CD4-positive, alpha-beta T cell (primary cell): Measurements from ENCODE around the gene EFCAB14. TPM values are rescaled to one million over a fixed set of nuclear protein-coding genes. Genes with fewer than 3 reads are reported as not detected.

ENCODE experiments used
- ATAC-seq: fragments of 200-7000 bp; cut with Tn5 transposase; one replicate; pipeline ENCODE4 v1.10.0; 2022; ENCODE audit warnings: mild to moderate bottlenecking; ENCODE audit not compliant: poor library complexity
- CTCF ChIA-PET: fragments of 350-600 bp; sonication (Branson Sonifier 250); formaldehyde crosslinking; loops from one replicate; lab custom pipeline; 2021; ENCODE audit warnings: antibody characterized with exemption, inconsistent platforms; lab: Charles Lee
- POLR2A ChIA-PET: fragments of 350-600 bp; sonication (Branson Sonifier 250); formaldehyde crosslinking; loops from one replicate; lab custom pipeline; 2021; ENCODE audit warnings: antibody characterized with exemption, inconsistent platforms; lab: Charles Lee
- DNase-seq, 14 experiments: peaks; one replicate each; pipeline ENCODE4 v3.0.0-alpha.2; 2013 to 2020; ENCODE audit warnings: mixed read lengths in 2 of 14
- H3K27ac ChIP-seq, 2 donors: one replicate each; pipeline versions ENCODE4 v1.5.1 to v1.7.0; 2013; ENCODE audit warnings: low read length in 2 of 2, low read depth in 1 of 2, mild to moderate bottlenecking in 1 of 2
- H3K27me3 ChIP-seq, 2 experiments: 1 replicate in 1 of 2; 2 replicates in 1 of 2; pipeline versions ENCODE4 v1.6.1 to v1.7.0; 2013; ENCODE audit warnings: low read length in 2 of 2, control low read depth in 1 of 2, mild to moderate bottlenecking in 1 of 2, moderate library complexity in 1 of 2; ENCODE audit not compliant: insufficient read depth in 2 of 2, control insufficient read depth in 1 of 2
- H3K36me3 ChIP-seq: one replicate; pipeline ENCODE4 v1.6.1; 2013; ENCODE audit warnings: low read length, control low read depth; ENCODE audit not compliant: insufficient read depth
- H3K4me1 ChIP-seq: one replicate; pipeline ENCODE4 v1.6.1; 2013; ENCODE audit warnings: low read length, control low read depth; ENCODE audit not compliant: insufficient read depth
- H3K4me3 ChIP-seq: one replicate; pipeline ENCODE4 v1.5.1; 2013; ENCODE audit warnings: mild to moderate bottlenecking, low read length, moderate library complexity
- H3K9me3 ChIP-seq, 2 experiments: 1 replicate in 1 of 2; 2 replicates in 1 of 2; pipeline versions ENCODE4 v1.6.1 to v1.7.0; 2013; ENCODE audit warnings: low read length in 2 of 2, mild to moderate bottlenecking in 2 of 2, control low read depth in 1 of 2, moderate library complexity in 1 of 2; ENCODE audit not compliant: control insufficient read depth in 1 of 2, insufficient read depth in 1 of 2
- H3K27ac Mint-ChIP-seq: one replicate; pipeline ENCODE4 v1.8.0; 2020; ENCODE audit warnings: mixed read lengths
- H3K27me3 Mint-ChIP-seq: one replicate; pipeline ENCODE4 v1.8.0; 2021; ENCODE audit warnings: mixed read lengths
- H3K36me3 Mint-ChIP-seq: one replicate; pipeline ENCODE4 v1.8.0; 2021; ENCODE audit warnings: low read depth, mixed read lengths
- H3K4me1 Mint-ChIP-seq: one replicate; pipeline ENCODE4 v1.8.0; 2021; ENCODE audit warnings: low read depth, mixed read lengths
- H3K4me3 Mint-ChIP-seq: one replicate; pipeline ENCODE4 v1.8.0; 2020; ENCODE audit warnings: mild to moderate bottlenecking, mixed read lengths
- H3K9me3 Mint-ChIP-seq: one replicate; pipeline ENCODE4 v1.8.0; 2020; ENCODE audit warnings: mixed read lengths
- intact Hi-C, 2 experiments: fragments of 100-400 bp; cut with DNase I in 1 of 2; cut with micrococcal nuclease in 1 of 2; formaldehyde crosslinking; loops; one replicate each; pipeline versions ENCODE4 v1.15.1 to v1.9.0; 2023 to 2025; cut with DNase I, micrococcal nuclease
- total RNA-seq, 174 experiments: library from RNA in 2 of 174; stranded (reverse) in 2 of 174; gene quantifications; one replicate each; pipeline ENCODE4 v1.2.3 and lab custom pipeline; 2021 to 2026
- TF ChIP-seq, protein P1 (sequence below): fragments of 200-600 bp; IDR thresholded peaks from one replicate; pipeline ENCODE4 v1.8.0; 2022; ENCODE audit warnings: antibody characterized with exemption, mild to moderate bottlenecking

Gene EFCAB14
- total RNA-seq, 2 experiments from 2014 or later = 36.8 to 38.3 TPM

DNA sequence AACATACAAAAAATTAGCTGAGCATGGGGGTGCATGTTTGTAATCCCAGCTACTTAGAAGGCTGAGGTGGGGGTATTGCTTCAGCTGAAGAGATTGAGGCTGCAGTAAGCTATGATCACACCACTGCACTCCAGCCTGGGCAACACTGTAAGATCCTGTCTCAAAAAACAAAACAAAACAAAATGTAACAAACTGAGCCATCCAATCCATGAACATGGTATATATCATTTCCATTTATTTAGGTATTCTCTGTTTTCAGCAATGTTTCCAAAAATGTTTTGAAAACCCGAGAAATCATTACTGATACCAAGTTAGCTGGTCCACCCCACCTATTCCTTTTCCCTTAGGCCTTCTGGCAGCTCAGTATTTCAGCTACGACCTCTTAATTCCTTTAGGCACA, 69.2 kb downstream of the EFCAB14 start:
- POLR2A ChIA-PET = no interaction called here
- H3K9me3 ChIP-seq = no peaks in the 10 kb centered on the region
- DNase-seq = no peak
- Mint-ChIP-seq H3K4me3 (no peak overlapping the region), H3K9me3 (peaks cover 4% of the 10 kb centered on the region), H3K36me3 (peaks cover 83% of the 10 kb centered on the region), H3K4me1 (no peaks in the 10 kb centered on the region), H3K27ac (no peak overlapping the region), H3K27me3 (no peaks in the 10 kb centered on the region)
- TF ChIP-seq, protein P1, sequence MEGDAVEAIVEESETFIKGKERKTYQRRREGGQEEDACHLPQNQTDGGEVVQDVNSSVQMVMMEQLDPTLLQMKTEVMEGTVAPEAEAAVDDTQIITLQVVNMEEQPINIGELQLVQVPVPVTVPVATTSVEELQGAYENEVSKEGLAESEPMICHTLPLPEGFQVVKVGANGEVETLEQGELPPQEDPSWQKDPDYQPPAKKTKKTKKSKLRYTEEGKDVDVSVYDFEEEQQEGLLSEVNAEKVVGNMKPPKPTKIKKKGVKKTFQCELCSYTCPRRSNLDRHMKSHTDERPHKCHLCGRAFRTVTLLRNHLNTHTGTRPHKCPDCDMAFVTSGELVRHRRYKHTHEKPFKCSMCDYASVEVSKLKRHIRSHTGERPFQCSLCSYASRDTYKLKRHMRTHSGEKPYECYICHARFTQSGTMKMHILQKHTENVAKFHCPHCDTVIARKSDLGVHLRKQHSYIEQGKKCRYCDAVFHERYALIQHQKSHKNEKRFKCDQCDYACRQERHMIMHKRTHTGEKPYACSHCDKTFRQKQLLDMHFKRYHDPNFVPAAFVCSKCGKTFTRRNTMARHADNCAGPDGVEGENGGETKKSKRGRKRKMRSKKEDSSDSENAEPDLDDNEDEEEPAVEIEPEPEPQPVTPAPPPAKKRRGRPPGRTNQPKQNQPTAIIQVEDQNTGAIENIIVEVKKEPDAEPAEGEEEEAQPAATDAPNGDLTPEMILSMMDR = no peak
- H3K27me3 ChIP-seq = no peaks in the 10 kb centered on the region
- H3K4me1 ChIP-seq = no peaks in the 10 kb centered on the region
- intact Hi-C loops = no loop called here
- CTCF ChIA-PET = no interaction called here
- no peak for ATAC-seq
- peaks cover 53% of the 10 kb centered on the region for H3K36me3 ChIP-seq
- no peak overlapping the region for H3K4me3 ChIP-seq
- H3K27ac ChIP-seq = no peak overlapping the region

DNA sequence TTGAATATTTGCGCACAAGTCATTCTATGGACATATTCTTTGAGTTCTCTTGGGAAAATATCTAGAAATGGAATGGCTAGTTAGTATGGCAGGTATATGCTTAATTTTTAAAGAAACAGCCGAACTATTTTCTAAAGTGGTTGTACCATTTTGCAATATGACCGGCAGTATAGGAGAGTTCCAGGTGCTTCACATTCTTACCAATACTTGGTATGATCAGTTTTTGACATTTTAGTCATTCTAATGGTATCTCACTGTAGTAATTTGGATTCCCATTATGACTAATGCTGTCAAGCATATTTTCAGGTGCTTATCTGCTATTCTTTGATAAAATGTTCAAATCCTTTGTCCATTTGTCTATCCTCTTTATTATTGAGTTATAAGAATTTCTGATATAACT, 71.3 kb downstream of the EFCAB14 start:
- CTCF ChIA-PET = no interaction called here
- POLR2A ChIA-PET = no interaction called here
- H3K9me3 ChIP-seq = no peaks in the 10 kb centered on the region
- no peaks in the 10 kb centered on the region for H3K4me1 ChIP-seq
- peaks cover 38% of the 10 kb centered on the region for H3K36me3 ChIP-seq
- ATAC-seq = no peak
- intact Hi-C loops = no loop called here
- no peak overlapping the region for H3K4me3 Mint-ChIP-seq
- no peak overlapping the region for H3K27ac ChIP-seq
- H3K36me3 Mint-ChIP-seq = peaks cover 77% of the 10 kb centered on the region
- no peaks in the 10 kb centered on the region for H3K4me1 Mint-ChIP-seq
- no peak overlapping the region for H3K27ac Mint-ChIP-seq
- no peak overlapping the region for H3K4me3 ChIP-seq
- no peak for DNase-seq
- TF ChIP-seq, protein P1 = no peak
- no peaks in the 10 kb centered on the region for H3K27me3 ChIP-seq
- peaks cover 4% of the 10 kb centered on the region for H3K9me3 Mint-ChIP-seq
- H3K27me3 Mint-ChIP-seq = no peaks in the 10 kb centered on the region

DNA sequence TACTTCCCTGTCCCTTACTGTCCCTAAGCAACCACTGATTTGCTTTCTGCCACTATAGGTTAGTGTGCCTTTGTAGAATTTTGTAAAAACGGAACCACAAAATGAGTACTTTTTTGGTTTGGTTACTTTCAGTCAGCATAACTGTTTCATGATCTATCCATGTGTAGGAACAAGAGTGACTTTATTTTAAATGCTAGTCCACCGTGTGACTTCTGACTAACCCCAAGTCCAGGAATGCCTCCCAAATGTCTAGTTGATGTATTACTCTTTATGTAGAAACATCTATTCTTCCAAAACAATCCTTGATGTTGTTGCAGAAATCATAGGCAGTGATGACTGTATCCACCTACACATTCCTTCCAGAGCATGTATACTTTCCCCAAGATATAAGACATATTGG, 72.1 kb downstream of the EFCAB14 start:
- Mint-ChIP-seq H3K4me1 (no peaks in the 10 kb centered on the region), H3K27ac (no peak overlapping the region), H3K4me3 (no peak overlapping the region), H3K27me3 (no peaks in the 10 kb centered on the region), H3K36me3 (peaks cover 77% of the 10 kb centered on the region), H3K9me3 (peaks cover 4% of the 10 kb centered on the region)
- Histone ChIP-seq H3K27ac (no peak overlapping the region), H3K4me1 (no peaks in the 10 kb centered on the region), H3K27me3 (no peaks in the 10 kb centered on the region), H3K9me3 (no peaks in the 10 kb centered on the region), H3K36me3 (peaks cover 30% of the 10 kb centered on the region), H3K4me3 (no peak overlapping the region)
- ChIA-PET CTCF (no interaction called here), POLR2A (no interaction called here)
- ATAC-seq (no peak), DNase-seq (no peak)
- TF ChIP-seq, protein P1 = no peak
- intact Hi-C loops = no loop called here
